Fibroblast of villous mesenchyme (primary cell): ENCODE results near the gene RNF145. TPM values are rescaled to one million over a fixed set of nuclear protein-coding genes. Genes with fewer than 3 reads are reported as not detected.

ENCODE experiments used
- DNase-seq: peaks from one replicate; pipeline ENCODE4 v3.0.0-alpha.2; 2010; ENCODE audit warnings: low read depth
- H3K4me3 ChIP-seq: 2 replicates; pipeline ENCODE4 v1.5.1; 2011; ENCODE audit warnings: low read depth, mild to moderate bottlenecking, low read length
- CTCF ChIP-seq: IDR thresholded peaks from 2 replicates; pipeline ENCODE4 v1.5.1; 2012; ENCODE audit warnings: low read depth, mild to moderate bottlenecking, low read length; ENCODE audit not compliant: insufficient read depth
- small RNA-seq: library from RNA; depleted of rRNA; stranded (forward); fragments of <200 nt; gene quantifications from one replicate; pipeline ENCODE3, GENCODE V24; 2012
- total RNA-seq: library from RNA; depleted of rRNA; stranded (reverse); fragments of >200 nt; gene quantifications from 2 replicates; pipeline ENCODE4 v1.2.3, GENCODE V29; 2012

The RNF145 gene
- total RNA-seq, 1 donor = 84.2 TPM

DNA sequence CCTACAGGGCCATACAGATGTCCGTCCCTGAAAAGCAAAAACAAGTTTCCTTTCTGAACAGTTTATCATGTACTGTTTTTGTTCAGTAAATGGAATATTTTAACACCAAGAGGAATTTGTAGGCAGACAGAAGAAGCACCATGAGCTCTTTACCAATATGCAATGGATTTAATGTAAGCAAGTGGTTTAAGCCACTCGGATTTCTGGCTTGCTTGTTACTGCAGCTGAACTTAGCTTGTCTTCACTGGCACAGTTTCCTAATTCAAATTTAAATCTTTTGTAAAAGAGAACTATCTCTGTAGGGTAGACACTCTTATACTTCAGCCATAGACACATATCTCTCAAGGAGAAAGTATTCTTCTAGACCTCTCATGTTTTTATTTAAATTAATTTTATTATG, 96.9 kb downstream of the RNF145 start:
- no peak overlapping the region for H3K4me3 ChIP-seq
- no peak for DNase-seq
- no peak for TF ChIP-seq CTCF

Small RNA genes within 50 kb of the gene (small RNA-seq; reads per million reads assigned to genes)
- gene RF00263 = not detected

Other genes with a start within 250 kb of the RNF145 start
- gene EBF1, start 109.6 kb downstream of the RNF145 start, total RNA-seq = 8.1 and 9.1 TPM in 2 replicates
- 32.5 and 36.7 TPM in 2 replicates for gene UBLCP1, start 53.7 kb upstream of the RNF145 start, total RNA-seq
- not detected in 2 replicates for gene IL12B, start 120.9 kb upstream of the RNF145 start, total RNA-seq